ENCODE results near the gene NFATC3.

The NFATC3 gene

GRCh38 chr16:68074850-68075555, 10.2 kb upstream of the NFATC3 start:
- Histone ChIP-seq H3K27ac (ENCODE audit: low read length) (no peak overlapping the region), H3K36me3 (ENCODE audit: control insufficient read depth in 1 of 2, insufficient read depth in 2 of 2, low read length in 2 of 2) (peaks cover 52 to 76% of the 10 kb centered on the region in 2 donors), H3K4me3 (ENCODE audit: low read depth in 1 of 2, low read length in 2 of 2) (no peak overlapping the region), H3K27me3 (ENCODE audit: low read depth, low read length) (no peaks in the 10 kb centered on the region), H3K4me1 (ENCODE audit: control insufficient read depth in 1 of 2, insufficient read depth in 2 of 2, low read length in 2 of 2) (peaks cover 10 to 26% of the 10 kb centered on the region in 2 donors), H3K9me3 (ENCODE audit: control insufficient read depth in 1 of 2, low read length in 2 of 2) (no peaks in the 10 kb centered on the region)

- H3K36me3 ChIP-seq (ENCODE audit: control insufficient read depth in 1 of 2, insufficient read depth in 2 of 2, low read length in 2 of 2), result peaks cover 50 to 67% of the 10 kb centered on the region in 2 donors
- no peak overlapping the region for H3K4me3 ChIP-seq (ENCODE audit: low read depth in 1 of 2, low read length in 2 of 2)
- H3K27ac ChIP-seq (ENCODE audit: low read length), result no peak overlapping the region
- H3K4me1 ChIP-seq (ENCODE audit: control insufficient read depth in 1 of 2, insufficient read depth in 2 of 2, low read length in 2 of 2), result peaks cover 14 to 25% of the 10 kb centered on the region in 2 donors
- no peaks in the 10 kb centered on the region for H3K27me3 ChIP-seq (ENCODE audit: low read depth, low read length)
- H3K9me3 ChIP-seq (ENCODE audit: control insufficient read depth in 1 of 2, low read length in 2 of 2), result no peaks in the 10 kb centered on the region
These were observed 9.2 kb upstream of the NFATC3 start for GRCh38 chr16:68075980-68076379.

GRCh38 chr16:68076560-68076959, 8.6 kb upstream of the NFATC3 start:
- Histone ChIP-seq H3K27ac (ENCODE audit: low read length) (no peak overlapping the region), H3K36me3 (ENCODE audit: control insufficient read depth in 1 of 2, insufficient read depth in 2 of 2, low read length in 2 of 2) (peaks cover 44 to 62% of the 10 kb centered on the region in 2 donors), H3K4me1 (ENCODE audit: control insufficient read depth in 1 of 2, insufficient read depth in 2 of 2, low read length in 2 of 2) (peaks cover 14 to 29% of the 10 kb centered on the region in 2 donors)

GRCh38 chr16:68077866-68078700, 7.1 kb upstream of the NFATC3 start:
- peaks cover 21% of the 10 kb centered on the region in 2 donors for H3K4me1 ChIP-seq (ENCODE audit: control insufficient read depth in 1 of 2, insufficient read depth in 2 of 2, low read length in 2 of 2)
- peaks cover 33 to 55% of the 10 kb centered on the region in 2 donors for H3K36me3 ChIP-seq (ENCODE audit: control insufficient read depth in 1 of 2, insufficient read depth in 2 of 2, low read length in 2 of 2)
- no peaks in the 10 kb centered on the region for H3K9me3 ChIP-seq (ENCODE audit: control insufficient read depth in 1 of 2, low read length in 2 of 2)
- H3K27ac ChIP-seq (ENCODE audit: low read length), result no peak overlapping the region
- no peaks in the 10 kb centered on the region for H3K27me3 ChIP-seq (ENCODE audit: low read depth, low read length)
- H3K4me3 ChIP-seq (ENCODE audit: low read depth in 1 of 2, low read length in 2 of 2), result no peak overlapping the region

More at GRCh38 chr16:68076560-68076959, 8.6 kb upstream of the NFATC3 start:
- no peaks in the 10 kb centered on the region for H3K27me3 ChIP-seq (ENCODE audit: low read depth, low read length)
- H3K9me3 ChIP-seq (ENCODE audit: control insufficient read depth in 1 of 2, low read length in 2 of 2), result no peaks in the 10 kb centered on the region
- no peak overlapping the region for H3K4me3 ChIP-seq (ENCODE audit: low read depth in 1 of 2, low read length in 2 of 2)

- Histone ChIP-seq H3K27ac (ENCODE audit: low read length) (peak overlapping the region; percentile 87), H3K27me3 (ENCODE audit: low read depth, low read length) (no peaks in the 10 kb centered on the region), H3K4me1 (ENCODE audit: control insufficient read depth in 1 of 2, insufficient read depth in 2 of 2, low read length in 2 of 2) (peaks cover 23 to 29% of the 10 kb centered on the region in 2 donors), H3K36me3 (ENCODE audit: control insufficient read depth in 1 of 2, insufficient read depth in 2 of 2, low read length in 2 of 2) (peaks cover 31 to 52% of the 10 kb centered on the region in 2 donors), H3K4me3 (ENCODE audit: low read depth in 1 of 2, low read length in 2 of 2) (no peak overlapping the region), H3K9me3 (ENCODE audit: control insufficient read depth in 1 of 2, low read length in 2 of 2) (no peaks in the 10 kb centered on the region)
These were observed 6.3 kb upstream of the NFATC3 start for GRCh38 chr16:68078701-68079375.

GRCh38 chr16:68079376-68079625, 5.9 kb upstream of the NFATC3 start:
- H3K4me3 ChIP-seq (ENCODE audit: low read depth in 1 of 2, low read length in 2 of 2), result no peak overlapping the region
- H3K9me3 ChIP-seq (ENCODE audit: control insufficient read depth in 1 of 2, low read length in 2 of 2), result no peaks in the 10 kb centered on the region
- peaks cover 28 to 33% of the 10 kb centered on the region in 2 donors for H3K4me1 ChIP-seq (ENCODE audit: control insufficient read depth in 1 of 2, insufficient read depth in 2 of 2, low read length in 2 of 2)
- no peaks in the 10 kb centered on the region for H3K27me3 ChIP-seq (ENCODE audit: low read depth, low read length)
- peak overlapping the region; percentile 87 for H3K27ac ChIP-seq (ENCODE audit: low read length)
- H3K36me3 ChIP-seq (ENCODE audit: control insufficient read depth in 1 of 2, insufficient read depth in 2 of 2, low read length in 2 of 2), result peaks cover 26 to 49% of the 10 kb centered on the region in 2 donors

- Histone ChIP-seq H3K9me3 (ENCODE audit: control insufficient read depth in 1 of 2, low read length in 2 of 2) (no peaks in the 10 kb centered on the region), H3K4me3 (ENCODE audit: low read depth in 1 of 2, low read length in 2 of 2) (no peak overlapping the region), H3K27ac (ENCODE audit: low read length) (peak overlapping the region; percentile 87), H3K36me3 (ENCODE audit: control insufficient read depth in 1 of 2, insufficient read depth in 2 of 2, low read length in 2 of 2) (peaks cover 21 to 45% of the 10 kb centered on the region in 2 donors), H3K27me3 (ENCODE audit: low read depth, low read length) (no peaks in the 10 kb centered on the region), H3K4me1 (ENCODE audit: control insufficient read depth in 1 of 2, insufficient read depth in 2 of 2, low read length in 2 of 2) (peaks cover 30 to 34% of the 10 kb centered on the region in 2 donors)
These were observed 5.4 kb upstream of the NFATC3 start for GRCh38 chr16:68079626-68080344.

GRCh38 chr16:68081861-68082628, 3.1 kb upstream of the NFATC3 start:
- Histone ChIP-seq H3K36me3 (ENCODE audit: control insufficient read depth in 1 of 2, insufficient read depth in 2 of 2, low read length in 2 of 2) (peaks cover 7 to 26% of the 10 kb centered on the region in 2 donors), H3K4me3 (ENCODE audit: low read depth in 1 of 2, low read length in 2 of 2) (no peak overlapping the region), H3K27ac (ENCODE audit: low read length) (no peak overlapping the region), H3K9me3 (ENCODE audit: control insufficient read depth in 1 of 2, low read length in 2 of 2) (no peaks in the 10 kb centered on the region), H3K4me1 (ENCODE audit: control insufficient read depth in 1 of 2, insufficient read depth in 2 of 2, low read length in 2 of 2) (peaks cover 34 to 37% of the 10 kb centered on the region in 2 donors), H3K27me3 (ENCODE audit: low read depth, low read length) (no peaks in the 10 kb centered on the region)

GRCh38 chr16:68082629-68083238, 2.4 kb upstream of the NFATC3 start:
- H3K27ac ChIP-seq (ENCODE audit: low read length), result no peak overlapping the region
- H3K9me3 ChIP-seq (ENCODE audit: control insufficient read depth in 1 of 2, low read length in 2 of 2), result no peaks in the 10 kb centered on the region
- peaks cover 34 to 44% of the 10 kb centered on the region in 2 donors for H3K4me1 ChIP-seq (ENCODE audit: control insufficient read depth in 1 of 2, insufficient read depth in 2 of 2, low read length in 2 of 2)
- no peaks in the 10 kb centered on the region for H3K27me3 ChIP-seq (ENCODE audit: low read depth, low read length)
- H3K4me3 ChIP-seq (ENCODE audit: low read depth in 1 of 2, low read length in 2 of 2), result no peak overlapping the region
- H3K36me3 ChIP-seq (ENCODE audit: control insufficient read depth in 1 of 2, insufficient read depth in 2 of 2, low read length in 2 of 2), result peaks cover 5 to 22% of the 10 kb centered on the region in 2 donors

- no peak overlapping the region for H3K4me3 ChIP-seq (ENCODE audit: low read depth in 1 of 2, low read length in 2 of 2)
- H3K36me3 ChIP-seq (ENCODE audit: control insufficient read depth in 1 of 2, insufficient read depth in 2 of 2, low read length in 2 of 2), result peaks cover 0 to 16% of the 10 kb centered on the region in 2 donors
- peak overlapping the region; percentile 97 for H3K27ac ChIP-seq (ENCODE audit: low read length)
- no peaks in the 10 kb centered on the region for H3K27me3 ChIP-seq (ENCODE audit: low read depth, low read length)
- peaks cover 34 to 45% of the 10 kb centered on the region in 2 donors for H3K4me1 ChIP-seq (ENCODE audit: control insufficient read depth in 1 of 2, insufficient read depth in 2 of 2, low read length in 2 of 2)
- no peaks in the 10 kb centered on the region for H3K9me3 ChIP-seq (ENCODE audit: control insufficient read depth in 1 of 2, low read length in 2 of 2)
These were observed 1.9 kb upstream of the NFATC3 start for GRCh38 chr16:68083239-68083781.

All from muscle layer of duodenum (tissue), 2 donors.